GM18868 (cell line): ENCODE results near the gene CHID1.
A peak's percentile ranks its signal among the peaks of the same experiment; 100 is the strongest.

Source experiments
- ATAC-seq: cut with Tn5 transposase; IDR thresholded peaks from one replicate; pipeline ENCODE4 v1.9.1; 2021; ENCODE audit warnings: mild to moderate bottlenecking, moderate library complexity; ENCODE audit not compliant: unreplicated experiment

The CHID1 gene

GRCh38 chr11:850775-851763 lies 59.5 kb downstream of the CHID1 start:
- no peak for ATAC-seq

GRCh38 chr11:849951-850774 lies 60.4 kb downstream of the CHID1 start:
- ATAC-seq = no peak

GRCh38 chr11:849104-849824 lies 61.3 kb downstream of the CHID1 start:
- ATAC-seq = no peak

GRCh38 chr11:848380-848931 lies 62.2 kb downstream of the CHID1 start:
- ATAC-seq = no peak

- no peak for ATAC-seq
Measured at GRCh38 chr11:847876-848275, 62.7 kb downstream of the CHID1 start.

GRCh38 chr11:846496-847098 lies 64.0 kb downstream of the CHID1 start:
- ATAC-seq = no peak

GRCh38 chr11:845872-846495 lies 64.6 kb downstream of the CHID1 start:
- no peak for ATAC-seq

- no peak for ATAC-seq
Measured at GRCh38 chr11:844693-845644, 65.6 kb downstream of the CHID1 start.

- no peak for ATAC-seq
Measured at GRCh38 chr11:843818-844692, 66.6 kb downstream of the CHID1 start.

GRCh38 chr11:843086-843734 lies 67.4 kb downstream of the CHID1 start:
- no peak for ATAC-seq

GRCh38 chr11:842370-843002 lies 68.1 kb downstream of the CHID1 start, which contains the start of the genes POLR2L and TSPAN4:
Gene POLR2L, minus strand, starts transcription at chr11:842529. Its CDS starts 21 bp downstream, at chr11:842508.
Gene TSPAN4, plus strand, starts transcription at chr11:842852. Its CDS starts 7,453 bp downstream, at chr11:850305.
- ATAC-seq = peak; percentile 64

GRCh38 chr11:841981-842369 lies 68.6 kb downstream of the CHID1 start:
- peak; percentile 14 for ATAC-seq

GRCh38 chr11:839875-840617 lies 70.6 kb downstream of the CHID1 start:
- ATAC-seq = no peak

GRCh38 chr11:839280-839623 lies 71.4 kb downstream of the CHID1 start:
- no peak for ATAC-seq

GRCh38 chr11:838441-839279 lies 72.0 kb downstream of the CHID1 start:
- ATAC-seq = no peak
